ENCODE measurements around the gene CHADL. TPM values are rescaled to one million over a fixed set of nuclear protein-coding genes. Genes with fewer than 3 reads are reported as not detected.

The CHADL gene
- polyA plus RNA-seq, 2 donors: 2.8 to 5.9 TPM

- no peaks in the 10 kb centered on the region for H3K9me3 ChIP-seq (ENCODE audit: control insufficient read depth in 2 of 2, insufficient read depth in 1 of 2, low read depth in 1 of 2, low read length in 1 of 2)
- no peak overlapping the region for H3K27ac ChIP-seq (ENCODE audit: low read depth in 2 of 2, low read length in 1 of 2)
- H3K4me3 ChIP-seq (ENCODE audit: low read depth in 1 of 2, low read length in 2 of 2): no peak overlapping the region
- 90 to 92% methylated on average over 7 of the region's 7 CpGs for WGBS, 2 donors
- no peaks in the 10 kb centered on the region for H3K27me3 ChIP-seq (ENCODE audit: control insufficient read depth in 1 of 2, insufficient read depth in 2 of 2, low read length in 2 of 2)
- peaks cover 28 to 56% of the 10 kb centered on the region in 2 donors for H3K36me3 ChIP-seq (ENCODE audit: control insufficient read depth in 2 of 2, insufficient read depth in 2 of 2, low read length in 1 of 2)
- H3K4me1 ChIP-seq (ENCODE audit: control insufficient read depth in 2 of 2, insufficient read depth in 2 of 2, low read length in 1 of 2): no peaks in the 10 kb centered on the region
Observed at GRCh38 chr22:41247703-41248102, 7.0 kb upstream of the CHADL start.

- H3K9me3 ChIP-seq (ENCODE audit: control insufficient read depth in 2 of 2, insufficient read depth in 1 of 2, low read depth in 1 of 2, low read length in 1 of 2): no peaks in the 10 kb centered on the region
- no peaks in the 10 kb centered on the region for H3K4me1 ChIP-seq (ENCODE audit: control insufficient read depth in 2 of 2, insufficient read depth in 2 of 2, low read length in 1 of 2)
- no peak overlapping the region for H3K27ac ChIP-seq (ENCODE audit: low read depth in 2 of 2, low read length in 1 of 2)
- H3K36me3 ChIP-seq (ENCODE audit: control insufficient read depth in 2 of 2, insufficient read depth in 2 of 2, low read length in 1 of 2): peaks cover 25 to 47% of the 10 kb centered on the region in 2 donors
- WGBS, 2 donors: 83 to 84% methylated on average over 21 of the region's 21 CpGs
- H3K27me3 ChIP-seq (ENCODE audit: control insufficient read depth in 1 of 2, insufficient read depth in 2 of 2, low read length in 2 of 2): no peaks in the 10 kb centered on the region
- H3K4me3 ChIP-seq (ENCODE audit: low read depth in 1 of 2, low read length in 2 of 2): no peak overlapping the region
Observed at GRCh38 chr22:41245917-41246499, 5.3 kb upstream of the CHADL start.

- H3K27ac ChIP-seq (ENCODE audit: low read depth in 2 of 2, low read length in 1 of 2): no peak overlapping the region
- H3K36me3 ChIP-seq (ENCODE audit: control insufficient read depth in 2 of 2, insufficient read depth in 2 of 2, low read length in 1 of 2): peaks cover 5 to 22% of the 10 kb centered on the region in 2 donors
- WGBS, 2 donors: 52 to 79% methylated on average over 6 of the region's 6 CpGs
- H3K4me3 ChIP-seq (ENCODE audit: low read depth in 1 of 2, low read length in 2 of 2): no peak overlapping the region
- no peaks in the 10 kb centered on the region for H3K27me3 ChIP-seq (ENCODE audit: control insufficient read depth in 1 of 2, insufficient read depth in 2 of 2, low read length in 2 of 2)
- peaks cover 0 to 2% of the 10 kb centered on the region in 2 donors for H3K9me3 ChIP-seq (ENCODE audit: control insufficient read depth in 2 of 2, insufficient read depth in 1 of 2, low read depth in 1 of 2, low read length in 1 of 2)
- H3K4me1 ChIP-seq (ENCODE audit: control insufficient read depth in 2 of 2, insufficient read depth in 2 of 2, low read length in 1 of 2): peaks cover 0 to 6% of the 10 kb centered on the region in 2 donors
Observed at GRCh38 chr22:41243361-41243760, 2.6 kb upstream of the CHADL start.

- Histone ChIP-seq H3K36me3 (ENCODE audit: control insufficient read depth in 2 of 2, insufficient read depth in 2 of 2, low read length in 1 of 2) (peaks cover 3 to 14% of the 10 kb centered on the region in 2 donors), H3K27me3 (ENCODE audit: control insufficient read depth in 1 of 2, insufficient read depth in 2 of 2, low read length in 2 of 2) (no peaks in the 10 kb centered on the region), H3K27ac (ENCODE audit: low read depth in 2 of 2, low read length in 1 of 2) (no peak overlapping the region), H3K9me3 (ENCODE audit: control insufficient read depth in 2 of 2, insufficient read depth in 1 of 2, low read depth in 1 of 2, low read length in 1 of 2) (peaks cover 0 to 2% of the 10 kb centered on the region in 2 donors), H3K4me3 (ENCODE audit: low read depth in 1 of 2, low read length in 2 of 2) (no peak overlapping the region), H3K4me1 (ENCODE audit: control insufficient read depth in 2 of 2, insufficient read depth in 2 of 2, low read length in 1 of 2) (peaks cover 0 to 11% of the 10 kb centered on the region in 2 donors)
- 85 to 87% methylated on average over 18 of the region's 18 CpGs for WGBS, 2 donors
Observed at GRCh38 chr22:41242396-41243117, 1.8 kb upstream of the CHADL start.

GRCh38 chr22:41241133-41241676, 474 bp upstream of the CHADL start:
- Histone ChIP-seq H3K9me3 (ENCODE audit: control insufficient read depth in 2 of 2, insufficient read depth in 1 of 2, low read depth in 1 of 2, low read length in 1 of 2) (peaks cover 0 to 2% of the 10 kb centered on the region in 2 donors), H3K36me3 (ENCODE audit: control insufficient read depth in 2 of 2, insufficient read depth in 2 of 2, low read length in 1 of 2) (peaks cover 3 to 8% of the 10 kb centered on the region in 2 donors), H3K4me1 (ENCODE audit: control insufficient read depth in 2 of 2, insufficient read depth in 2 of 2, low read length in 1 of 2) (peaks cover 6 to 20% of the 10 kb centered on the region in 2 donors), H3K27ac (ENCODE audit: low read depth in 2 of 2, low read length in 1 of 2) (no peak overlapping the region), H3K4me3 (ENCODE audit: low read depth in 1 of 2, low read length in 2 of 2) (no peak overlapping the region), H3K27me3 (ENCODE audit: control insufficient read depth in 1 of 2, insufficient read depth in 2 of 2, low read length in 2 of 2) (no peaks in the 10 kb centered on the region)
- WGBS, 2 donors: 88 to 90% methylated on average over 7 of the region's 7 CpGs

- Histone ChIP-seq H3K9me3 (ENCODE audit: control insufficient read depth in 2 of 2, insufficient read depth in 1 of 2, low read depth in 1 of 2, low read length in 1 of 2) (peaks cover 0 to 2% of the 10 kb centered on the region in 2 donors), H3K27me3 (ENCODE audit: control insufficient read depth in 1 of 2, insufficient read depth in 2 of 2, low read length in 2 of 2) (no peaks in the 10 kb centered on the region), H3K36me3 (ENCODE audit: control insufficient read depth in 2 of 2, insufficient read depth in 2 of 2, low read length in 1 of 2) (no peaks in the 10 kb centered on the region), H3K4me1 (ENCODE audit: control insufficient read depth in 2 of 2, insufficient read depth in 2 of 2, low read length in 1 of 2) (peaks cover 6 to 20% of the 10 kb centered on the region in 2 donors), H3K4me3 (ENCODE audit: low read depth in 1 of 2, low read length in 2 of 2) (no peak overlapping the region), H3K27ac (ENCODE audit: low read depth in 2 of 2, low read length in 1 of 2) (no peak overlapping the region)
- 73 to 75% methylated on average over 16 of the region's 16 CpGs for WGBS, 2 donors
Observed at GRCh38 chr22:41239443-41240128, 1.1 kb downstream of the CHADL start.

GRCh38 chr22:41238570-41239442, 1.9 kb downstream of the CHADL start:
- H3K27me3 ChIP-seq (ENCODE audit: control insufficient read depth in 1 of 2, insufficient read depth in 2 of 2, low read length in 2 of 2): no peaks in the 10 kb centered on the region
- no peaks in the 10 kb centered on the region for H3K36me3 ChIP-seq (ENCODE audit: control insufficient read depth in 2 of 2, insufficient read depth in 2 of 2, low read length in 1 of 2)
- H3K4me1 ChIP-seq (ENCODE audit: control insufficient read depth in 2 of 2, insufficient read depth in 2 of 2, low read length in 1 of 2): peaks cover 6 to 20% of the 10 kb centered on the region in 2 donors
- WGBS, 2 donors: 56 to 69% methylated on average over 29 to 32 of the region's 32 CpGs
- peak overlapping the region; percentile 7 to 63 for H3K27ac ChIP-seq (ENCODE audit: low read depth in 2 of 2, low read length in 1 of 2)
- H3K4me3 ChIP-seq (ENCODE audit: low read depth in 1 of 2, low read length in 2 of 2): peak overlapping the region; percentile 38 to 52
- peaks cover 0 to 2% of the 10 kb centered on the region in 2 donors for H3K9me3 ChIP-seq (ENCODE audit: control insufficient read depth in 2 of 2, insufficient read depth in 1 of 2, low read depth in 1 of 2, low read length in 1 of 2)

GRCh38 chr22:41237707-41238569, 2.8 kb downstream of the CHADL start:
- Histone ChIP-seq H3K27me3 (ENCODE audit: control insufficient read depth in 1 of 2, insufficient read depth in 2 of 2, low read length in 2 of 2) (no peaks in the 10 kb centered on the region), H3K36me3 (ENCODE audit: control insufficient read depth in 2 of 2, insufficient read depth in 2 of 2, low read length in 1 of 2) (no peaks in the 10 kb centered on the region), H3K4me1 (ENCODE audit: control insufficient read depth in 2 of 2, insufficient read depth in 2 of 2, low read length in 1 of 2) (peaks cover 6 to 20% of the 10 kb centered on the region in 2 donors), H3K9me3 (ENCODE audit: control insufficient read depth in 2 of 2, insufficient read depth in 1 of 2, low read depth in 1 of 2, low read length in 1 of 2) (peaks cover 0 to 2% of the 10 kb centered on the region in 2 donors), H3K27ac (ENCODE audit: low read depth in 2 of 2, low read length in 1 of 2) (peak overlapping the region; percentile 7 to 63), H3K4me3 (ENCODE audit: low read depth in 1 of 2, low read length in 2 of 2) (peak overlapping the region; percentile 38 to 52)
- 9 to 16% methylated on average over 67 to 97 of the region's 97 CpGs for WGBS, 2 donors
